Prostate gland (tissue), 2 donors: ENCODE measurements around the gene SPARCL1.

Experiments
- POLR2AphosphoS5 ChIP-seq: sonication (generic); formaldehyde crosslinking; IDR thresholded peaks from one replicate; pipeline ENCODE4 v1.6.1; 2017; ENCODE audit warnings: antibody characterized with exemption
- TF ChIP-seq, protein P1 (sequence below), 4 experiments: fragments of 200-600 bp in 2 of 4; fragments of 450-650 bp in 2 of 4; sonication (generic) in 2 of 4; IDR thresholded peaks; 1 replicate in 3 of 4; 2 replicates in 1 of 4; pipeline ENCODE4 v1.5.1; 2016 to 2019; ENCODE audit warnings: antibody characterized with exemption in 4 of 4, mild to moderate bottlenecking in 2 of 4, moderate library complexity in 2 of 4

DNA sequence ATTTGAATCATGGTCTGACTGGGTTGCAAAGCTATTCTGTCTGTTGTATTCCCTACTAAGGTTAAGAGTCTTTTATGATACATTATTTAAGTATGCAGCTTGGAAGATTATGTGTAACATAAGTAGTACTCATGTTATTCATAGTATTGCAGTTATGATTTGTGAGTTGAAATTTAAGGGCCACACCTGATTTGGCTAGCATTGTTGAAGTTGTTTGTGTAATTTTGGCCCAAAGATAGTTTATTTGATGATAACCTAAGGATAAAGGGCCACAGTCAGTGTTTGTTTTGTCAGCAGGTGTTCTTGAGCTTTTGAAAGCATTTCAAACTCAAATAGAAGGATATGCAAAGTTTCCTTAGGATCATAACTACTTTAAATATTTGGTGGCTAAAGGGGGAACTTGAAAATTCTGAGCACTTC lies 67.9 kb downstream of the SPARCL1 start:
- TF ChIP-seq, protein P1, sequence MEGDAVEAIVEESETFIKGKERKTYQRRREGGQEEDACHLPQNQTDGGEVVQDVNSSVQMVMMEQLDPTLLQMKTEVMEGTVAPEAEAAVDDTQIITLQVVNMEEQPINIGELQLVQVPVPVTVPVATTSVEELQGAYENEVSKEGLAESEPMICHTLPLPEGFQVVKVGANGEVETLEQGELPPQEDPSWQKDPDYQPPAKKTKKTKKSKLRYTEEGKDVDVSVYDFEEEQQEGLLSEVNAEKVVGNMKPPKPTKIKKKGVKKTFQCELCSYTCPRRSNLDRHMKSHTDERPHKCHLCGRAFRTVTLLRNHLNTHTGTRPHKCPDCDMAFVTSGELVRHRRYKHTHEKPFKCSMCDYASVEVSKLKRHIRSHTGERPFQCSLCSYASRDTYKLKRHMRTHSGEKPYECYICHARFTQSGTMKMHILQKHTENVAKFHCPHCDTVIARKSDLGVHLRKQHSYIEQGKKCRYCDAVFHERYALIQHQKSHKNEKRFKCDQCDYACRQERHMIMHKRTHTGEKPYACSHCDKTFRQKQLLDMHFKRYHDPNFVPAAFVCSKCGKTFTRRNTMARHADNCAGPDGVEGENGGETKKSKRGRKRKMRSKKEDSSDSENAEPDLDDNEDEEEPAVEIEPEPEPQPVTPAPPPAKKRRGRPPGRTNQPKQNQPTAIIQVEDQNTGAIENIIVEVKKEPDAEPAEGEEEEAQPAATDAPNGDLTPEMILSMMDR (IDR thresholded peaks at IDR 0.05), result no peak
- no peak for TF ChIP-seq POLR2AphosphoS5
